Endothelial cell of umbilical vein (primary cell): ENCODE measurements around the gene SH3GL3. TPM values are rescaled to one million over a fixed set of nuclear protein-coding genes. Genes with fewer than 3 reads are reported as not detected.

ENCODE experiments used
- BruUV-seq: library from RNA; stranded (reverse); fragments of 400-500 nt; replicated peaks from 2 replicates; lab custom pipeline; 2021; lab: Mats Ljungman, UMichigan
- CTCF ChIA-PET: fragments of 300-600, 350-600 bp; sonication (Branson Sonifier 250); formaldehyde crosslinking; loops from one replicate; lab custom pipeline; 2021; ENCODE audit warnings: antibody characterized with exemption, inconsistent platforms; lab: Charles Lee
- POLR2A ChIA-PET: fragments of 300-600, 350-600 bp; sonication (Branson Sonifier 250); formaldehyde crosslinking; loops from one replicate; lab custom pipeline; 2021; ENCODE audit warnings: antibody characterized with exemption, inconsistent platforms; lab: Charles Lee
- DNase-seq: peaks from one replicate; pipeline ENCODE4 v3.0.0-alpha.2; 2011; ENCODE audit warnings: low read depth, low spot score
- FAIRE-seq: peaks from 2 replicates; lab custom pipeline; 2011; peaks lifted over from hg19 to GRCh38; lab: Jason Lieb, UNC
- H2AFZ ChIP-seq: 2 replicates; pipeline ENCODE4 v1.6.0; 2012; ENCODE audit warnings: low read depth, low read length, control low read depth, inconsistent platforms
- H3K27ac ChIP-seq: 2 replicates; pipeline ENCODE4 v1.5.1; 2011; ENCODE audit warnings: low read depth, mild to moderate bottlenecking, control low read depth, low read length, moderate library complexity; ENCODE audit not compliant: insufficient read depth
- H3K27me3 ChIP-seq, 2 experiments: 2 replicates each; pipeline versions ENCODE4 v1.6.0 to v1.6.1; 2011; ENCODE audit warnings: low read length in 2 of 2, mixed read lengths in 1 of 2; ENCODE audit not compliant: control insufficient read depth in 2 of 2, insufficient read depth in 2 of 2
- H3K36me3 ChIP-seq, 2 experiments: 2 replicates in 1 of 2; 3 replicates in 1 of 2; pipeline ENCODE4 v1.5.1; 2011; ENCODE audit warnings: low read length in 2 of 2, mild to moderate bottlenecking in 1 of 2, moderate library complexity in 1 of 2; ENCODE audit not compliant: control insufficient read depth in 2 of 2, insufficient read depth in 2 of 2; ENCODE audit errors: extremely low read depth in 1 of 2
- H3K4me1 ChIP-seq: 3 replicates; pipeline ENCODE4 v1.5.1; 2011; ENCODE audit warnings: mild to moderate bottlenecking, low read length; ENCODE audit not compliant: control insufficient read depth, insufficient read depth; ENCODE audit errors: extremely low read depth
- H3K4me2 ChIP-seq: 2 replicates; pipeline ENCODE4 v1.6.1; 2011; ENCODE audit warnings: low read length, control low read depth, mixed read lengths; ENCODE audit not compliant: insufficient read depth
- H3K4me3 ChIP-seq, 3 experiments: fragments of 200-600 bp in 1 of 3; sonication (generic), shearing (Covaris generic) in 1 of 3; replicated peaks in 1 of 3; 2 replicates each; pipeline ENCODE4 v1.5.1; 2011 to 2016; ENCODE audit warnings: control low read depth in 3 of 3, low read length in 3 of 3, mild to moderate bottlenecking in 2 of 3, inconsistent platforms in 1 of 3, low read depth in 1 of 3, moderate library complexity in 1 of 3; ENCODE audit not compliant: insufficient read depth in 1 of 3
- H3K79me2 ChIP-seq: 2 replicates; pipeline ENCODE4 v1.6.0; 2012; ENCODE audit warnings: low read length, inconsistent platforms; ENCODE audit not compliant: control insufficient read depth, insufficient read depth
- H3K9ac ChIP-seq: replicated peaks from 2 replicates; pipeline ENCODE3; 2011; ENCODE audit warnings: low read length, control low read depth; ENCODE audit not compliant: insufficient read depth; ENCODE audit errors: extremely low read depth
- H3K9me1 ChIP-seq: replicated peaks from 3 replicates; pipeline ENCODE4 v1.6.0; 2011; ENCODE audit warnings: mild to moderate bottlenecking, low read length; ENCODE audit not compliant: control insufficient read depth, insufficient read depth; ENCODE audit errors: extremely low read depth
- H3K9me3 ChIP-seq: replicated peaks from 2 replicates; pipeline ENCODE4 v1.5.1; 2012; ENCODE audit warnings: low read length, inconsistent platforms; ENCODE audit not compliant: control insufficient read depth, insufficient read depth
- H4K20me1 ChIP-seq: replicated peaks from 2 replicates; pipeline ENCODE3; 2011; ENCODE audit warnings: mild to moderate bottlenecking, low read length; ENCODE audit not compliant: control insufficient read depth, insufficient read depth; ENCODE audit errors: extremely low read depth
- EZH2 ChIP-seq: IDR thresholded peaks from 2 replicates; pipeline ENCODE4 v1.6.1; 2012; ENCODE audit warnings: borderline replicate concordance, low read depth, mild to moderate bottlenecking, moderate library complexity, low read length, inconsistent platforms; ENCODE audit not compliant: severe bottlenecking
- FOS ChIP-seq: IDR thresholded peaks from 2 replicates; pipeline ENCODE4 v1.6.1; 2011; ENCODE audit warnings: mild to moderate bottlenecking, low read length, moderate library complexity, borderline replicate concordance; ENCODE audit not compliant: insufficient read depth
- GATA2 ChIP-seq: IDR thresholded peaks from 2 replicates; pipeline ENCODE4 v1.7.0; 2011; ENCODE audit warnings: low read depth, mild to moderate bottlenecking, moderate library complexity, mixed read lengths, low read length; ENCODE audit not compliant: insufficient read length, insufficient read depth
- JUN ChIP-seq: IDR thresholded peaks from 2 replicates; pipeline ENCODE4 v1.6.1; 2011; ENCODE audit warnings: borderline replicate concordance, low read depth; ENCODE audit not compliant: insufficient read length, insufficient read depth
- MYC ChIP-seq: IDR thresholded peaks from one replicate; pipeline ENCODE4 v1.6.1; 2011; ENCODE audit warnings: mild to moderate bottlenecking, low read depth, low read length
- POLR2A ChIP-seq: IDR thresholded peaks from 2 replicates; pipeline ENCODE4 v1.6.1; 2012; ENCODE audit warnings: low read depth, mild to moderate bottlenecking, control low read depth, low read length
- POLR2AphosphoS5 ChIP-seq: IDR thresholded peaks from 2 replicates; pipeline ENCODE4 v1.6.1; 2012; ENCODE audit warnings: low read depth, mild to moderate bottlenecking, control low read depth, low read length, moderate library complexity; ENCODE audit not compliant: insufficient read depth
- dilution Hi-C: fragments of 300-500 bp; cut with MboI; formaldehyde crosslinking; loops from one replicate; pipeline ENCODE4 v1.15.0; 2019; ENCODE audit warnings: low sequenced_read_pairs; ENCODE audit not compliant: extremely low pct_ligation_motif_present
- intact Hi-C: fragments of 100-400 bp; cut with micrococcal nuclease; formaldehyde crosslinking; loops from one replicate; pipeline ENCODE4 v1.10.0; 2022
- polyA plus RNA-seq, 4 experiments: library from polyadenylated mRNA; depleted of rRNA in 3 of 4; stranded (reverse) in 3 of 4; unstranded in 1 of 4; fragments of >200 nt; gene quantifications; 2 replicates each; pipeline versions ENCODE4 v1.2.1 to v1.2.3, GENCODE V29; 2011 to 2012; ENCODE audit warnings: missing spikeins in 1 of 4
- total RNA-seq: library from RNA; stranded (reverse); gene quantifications from 2 replicates; pipeline ENCODE4 v1.2.3, GENCODE V29; 2021
- TF ChIP-seq, protein P1 (sequence below), 2 donors: IDR thresholded peaks; 1 replicate in 1 of 2; 2 replicates in 1 of 2; pipeline ENCODE4 v1.5.1; 2011; ENCODE audit warnings: low read length in 2 of 2, mild to moderate bottlenecking in 2 of 2, moderate library complexity in 2 of 2, control low read depth in 1 of 2, inconsistent platforms in 1 of 2, low read depth in 1 of 2; ENCODE audit not compliant: insufficient read depth in 1 of 2; ENCODE audit errors: extremely low read depth in 1 of 2
- TF ChIP-seq, protein P2 (sequence below): IDR thresholded peaks from 2 replicates; pipeline ENCODE4 v1.6.1; 2011; ENCODE audit not compliant: insufficient read depth, insufficient read length

Gene SH3GL3
- total and polyA plus RNA-seq, 2 donors (not counting 3 experiments of a cell fraction or from before 2014, with no cell fraction given), result not detected

DNA sequence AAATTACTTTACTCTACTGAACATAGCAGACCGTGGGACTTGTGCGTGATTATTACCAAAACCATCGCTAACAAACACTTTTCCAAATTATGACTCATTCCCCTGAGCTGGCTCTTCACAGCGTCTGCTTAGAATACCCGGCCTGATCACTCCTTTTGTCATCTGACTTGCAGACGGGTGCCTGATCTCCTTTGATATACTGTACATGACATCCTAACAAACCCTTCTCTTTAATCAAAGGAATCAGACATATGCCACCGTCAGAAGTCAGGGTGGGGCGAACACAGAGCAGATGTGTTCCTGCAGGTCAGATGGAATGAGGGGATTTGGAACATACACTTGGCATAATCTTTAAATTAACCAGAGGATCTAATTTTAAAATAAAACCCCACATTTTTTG is 48.5 kb upstream of the SH3GL3 start:
- Histone ChIP-seq H3K27ac (no peak overlapping the region), H3K9me1 (no peaks in the 10 kb centered on the region), H3K27me3 (peaks cover 0 to 2% of the 10 kb centered on the region in 2 experiments), H3K4me2 (no peak overlapping the region), H3K4me1 (no peaks in the 10 kb centered on the region), H2AFZ (no peak overlapping the region), H3K4me3 (no peak overlapping the region), H3K79me2 (no peaks in the 10 kb centered on the region), H3K36me3 (no peaks in the 10 kb centered on the region), H4K20me1 (no peaks in the 10 kb centered on the region), H3K9ac (no peak overlapping the region), H3K9me3 (no peaks in the 10 kb centered on the region)
- no peak for TF ChIP-seq GATA2
- no peak for DNase-seq
- no TSS peak for BruUV-seq
- dilution Hi-C loops, result no loop called here
- FAIRE-seq, result no peak
- ChIA-PET POLR2A (no interaction called here), CTCF (interaction anchor here (1.7 kb wide), 1 partner anchor 150 kb away, joined by 5 read pairs; no protein-coding TSS in a partner anchor)
- intact Hi-C loops, result no loop called here

DNA sequence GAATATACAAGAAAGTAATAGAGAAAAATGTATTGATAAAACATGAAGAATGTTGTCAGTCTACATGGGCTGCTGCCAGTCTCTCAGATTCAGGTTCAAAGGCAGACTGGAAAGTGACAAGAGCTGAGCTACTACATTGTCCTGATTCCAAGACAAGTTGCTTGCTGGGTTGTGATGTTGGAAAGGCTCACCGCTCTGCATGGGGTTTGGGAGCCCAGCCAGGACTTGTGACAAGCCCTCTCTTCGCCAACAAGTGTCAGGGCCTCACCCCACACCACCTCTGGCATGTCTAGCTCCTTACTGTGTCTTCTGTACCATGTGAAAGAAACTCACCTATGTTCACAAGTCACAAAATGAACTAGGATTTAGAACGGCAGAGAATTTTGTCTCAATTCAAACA is 43.0 kb upstream of the SH3GL3 start:
- intact Hi-C loops (no loop called here), dilution Hi-C loops (no loop called here)
- Histone ChIP-seq H3K9ac (no peak overlapping the region), H3K4me3 (no peak overlapping the region), H3K9me3 (no peaks in the 10 kb centered on the region), H2AFZ (no peak overlapping the region), H3K27me3 (no peaks in the 10 kb centered on the region), H3K4me2 (no peak overlapping the region), H3K4me1 (no peaks in the 10 kb centered on the region), H4K20me1 (no peaks in the 10 kb centered on the region), H3K36me3 (no peaks in the 10 kb centered on the region), H3K27ac (no peak overlapping the region), H3K9me1 (no peaks in the 10 kb centered on the region), H3K79me2 (no peaks in the 10 kb centered on the region)
- no TSS peak for BruUV-seq
- DNase-seq, result no peak
- TF ChIP-seq MYC (no peak), POLR2A (no peak), FOS (no peak), GATA2 (no peak), JUN (no peak), EZH2 (no peak), POLR2AphosphoS5 (no peak)
- TF ChIP-seq, protein P1, sequence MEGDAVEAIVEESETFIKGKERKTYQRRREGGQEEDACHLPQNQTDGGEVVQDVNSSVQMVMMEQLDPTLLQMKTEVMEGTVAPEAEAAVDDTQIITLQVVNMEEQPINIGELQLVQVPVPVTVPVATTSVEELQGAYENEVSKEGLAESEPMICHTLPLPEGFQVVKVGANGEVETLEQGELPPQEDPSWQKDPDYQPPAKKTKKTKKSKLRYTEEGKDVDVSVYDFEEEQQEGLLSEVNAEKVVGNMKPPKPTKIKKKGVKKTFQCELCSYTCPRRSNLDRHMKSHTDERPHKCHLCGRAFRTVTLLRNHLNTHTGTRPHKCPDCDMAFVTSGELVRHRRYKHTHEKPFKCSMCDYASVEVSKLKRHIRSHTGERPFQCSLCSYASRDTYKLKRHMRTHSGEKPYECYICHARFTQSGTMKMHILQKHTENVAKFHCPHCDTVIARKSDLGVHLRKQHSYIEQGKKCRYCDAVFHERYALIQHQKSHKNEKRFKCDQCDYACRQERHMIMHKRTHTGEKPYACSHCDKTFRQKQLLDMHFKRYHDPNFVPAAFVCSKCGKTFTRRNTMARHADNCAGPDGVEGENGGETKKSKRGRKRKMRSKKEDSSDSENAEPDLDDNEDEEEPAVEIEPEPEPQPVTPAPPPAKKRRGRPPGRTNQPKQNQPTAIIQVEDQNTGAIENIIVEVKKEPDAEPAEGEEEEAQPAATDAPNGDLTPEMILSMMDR (IDR thresholded peaks at IDR 0.05; ENCODE audit: extremely low read depth in 1 of 2, insufficient read depth in 1 of 2, low read depth in 1 of 2, low read length in 2 of 2), result no peak
- TF ChIP-seq, protein P2, sequence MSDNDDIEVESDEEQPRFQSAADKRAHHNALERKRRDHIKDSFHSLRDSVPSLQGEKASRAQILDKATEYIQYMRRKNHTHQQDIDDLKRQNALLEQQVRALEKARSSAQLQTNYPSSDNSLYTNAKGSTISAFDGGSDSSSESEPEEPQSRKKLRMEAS, result no peak
- ChIA-PET CTCF (interaction anchor here (1.5 to 1.6 kb wide), 2 partner anchors 34 to 156 kb away, joined by 3 to 5 read pairs; no protein-coding TSS in a partner anchor), POLR2A (no interaction called here)
- FAIRE-seq, result no peak
